Measurements from ENCODE around the gene DNAJB9.

DNAJB9 gene

DNA sequence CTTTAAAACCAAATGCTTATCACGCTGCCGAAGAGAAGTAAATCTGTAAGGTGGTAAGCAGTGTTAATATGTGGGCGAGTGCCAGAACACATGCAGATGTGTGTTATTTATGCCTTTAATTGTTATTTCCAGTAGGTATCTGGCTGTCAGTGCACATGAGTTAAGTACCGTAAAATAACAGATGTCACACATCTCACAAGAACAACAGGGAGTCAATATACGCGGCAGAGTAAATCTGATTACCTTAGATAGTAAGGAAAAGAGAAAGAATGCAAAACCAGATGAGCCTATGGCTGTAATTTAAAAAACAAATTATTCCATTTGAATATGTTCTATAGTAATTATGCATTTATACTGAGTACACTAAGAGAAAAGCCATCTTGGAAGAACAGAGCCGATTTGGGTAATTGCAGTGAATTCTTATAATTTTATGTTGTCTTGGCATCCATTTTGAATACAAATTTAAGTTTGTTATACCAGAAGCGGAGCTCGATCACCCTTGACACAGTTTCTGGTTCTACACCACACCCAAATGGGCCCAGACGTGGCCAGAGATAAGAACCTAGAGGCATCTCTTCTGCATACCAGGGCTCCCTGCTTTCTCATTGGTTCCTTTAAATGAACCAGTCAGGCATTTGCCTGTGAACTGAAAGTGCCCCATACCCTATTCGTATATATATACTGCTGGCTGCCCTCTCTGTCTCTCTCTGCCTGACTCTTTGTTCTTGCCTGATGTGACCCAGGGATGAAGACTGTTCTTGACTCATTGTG lies 34.8 kb downstream of the DNAJB9 start:
- in situ Hi-C loops (cut with MboI; ENCODE audit: low sequenced_read_pairs), result no loop called here

DNA sequence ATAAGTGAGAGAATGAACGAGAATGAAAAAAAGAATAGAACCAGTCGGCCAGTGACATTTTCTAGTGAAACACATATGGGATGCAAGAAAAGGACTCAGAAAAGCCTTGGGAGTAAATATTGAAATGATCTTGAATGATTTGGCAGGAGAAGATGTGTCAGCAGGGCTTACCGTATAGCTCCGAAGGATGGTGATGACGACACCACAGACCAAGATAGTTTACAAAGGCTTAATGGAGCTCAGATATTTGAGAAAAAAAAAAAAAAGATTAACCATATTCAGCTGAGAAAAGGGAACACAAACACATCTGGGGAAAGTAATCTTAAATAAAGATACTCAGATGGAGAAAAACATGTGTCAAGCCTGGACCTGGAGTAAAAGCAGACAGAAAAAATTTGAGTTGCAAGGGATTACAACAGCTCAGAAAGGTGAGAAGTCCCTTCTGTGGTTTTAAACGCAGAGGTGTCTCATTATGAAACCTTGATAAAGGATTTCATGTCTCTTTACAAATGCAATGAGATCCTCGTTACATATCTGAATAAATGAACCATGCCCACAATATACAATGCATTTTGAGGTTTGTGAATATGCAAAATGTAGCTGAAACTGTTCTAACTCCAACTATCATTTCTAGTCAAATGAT lies 36.0 kb downstream of the DNAJB9 start:
- in situ Hi-C loops (cut with MboI; ENCODE audit: low sequenced_read_pairs), result no loop called here

DNA sequence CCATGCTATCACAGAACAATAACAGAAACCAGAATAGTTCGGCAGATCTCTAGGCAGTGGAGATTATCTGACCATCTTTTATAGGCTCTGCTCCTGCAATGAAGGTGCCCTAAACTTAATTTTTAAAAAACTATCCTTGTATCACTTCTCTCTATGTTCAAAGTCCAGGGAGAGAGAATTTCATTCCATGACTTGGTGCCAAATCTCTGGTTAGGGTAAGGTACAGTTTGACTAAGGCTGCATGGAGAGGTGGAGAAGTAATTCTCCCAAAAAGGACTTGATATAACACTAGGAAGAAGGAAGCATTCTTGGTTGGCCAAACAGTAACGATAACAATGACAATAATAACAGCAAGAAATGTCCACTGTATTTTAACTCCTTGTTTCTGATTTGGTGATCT lies 40.0 kb downstream of the DNAJB9 start:
- in situ Hi-C loops (cut with MboI; ENCODE audit: low sequenced_read_pairs), result no loop called here

DNA sequence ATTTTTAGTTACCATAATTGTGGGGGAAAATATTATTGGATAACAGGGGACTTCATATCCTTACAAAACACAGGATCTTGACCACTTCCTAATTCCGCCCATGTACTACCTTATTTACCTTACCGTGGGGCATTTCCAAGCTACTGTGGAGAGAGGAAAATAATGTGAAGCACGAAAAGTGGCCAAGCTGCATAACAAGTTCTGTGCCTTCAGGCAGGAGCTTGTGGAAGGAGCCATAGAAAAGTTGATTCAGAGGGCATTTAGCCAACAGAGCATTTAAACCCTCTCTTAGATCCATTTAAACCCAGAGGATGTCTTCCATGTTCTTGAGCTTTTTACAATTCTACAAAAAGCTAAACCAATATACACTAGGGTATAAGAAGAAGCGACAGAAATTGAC lies 41.6 kb downstream of the DNAJB9 start:
- in situ Hi-C loops (cut with MboI; ENCODE audit: low sequenced_read_pairs), result no loop called here

DNA sequence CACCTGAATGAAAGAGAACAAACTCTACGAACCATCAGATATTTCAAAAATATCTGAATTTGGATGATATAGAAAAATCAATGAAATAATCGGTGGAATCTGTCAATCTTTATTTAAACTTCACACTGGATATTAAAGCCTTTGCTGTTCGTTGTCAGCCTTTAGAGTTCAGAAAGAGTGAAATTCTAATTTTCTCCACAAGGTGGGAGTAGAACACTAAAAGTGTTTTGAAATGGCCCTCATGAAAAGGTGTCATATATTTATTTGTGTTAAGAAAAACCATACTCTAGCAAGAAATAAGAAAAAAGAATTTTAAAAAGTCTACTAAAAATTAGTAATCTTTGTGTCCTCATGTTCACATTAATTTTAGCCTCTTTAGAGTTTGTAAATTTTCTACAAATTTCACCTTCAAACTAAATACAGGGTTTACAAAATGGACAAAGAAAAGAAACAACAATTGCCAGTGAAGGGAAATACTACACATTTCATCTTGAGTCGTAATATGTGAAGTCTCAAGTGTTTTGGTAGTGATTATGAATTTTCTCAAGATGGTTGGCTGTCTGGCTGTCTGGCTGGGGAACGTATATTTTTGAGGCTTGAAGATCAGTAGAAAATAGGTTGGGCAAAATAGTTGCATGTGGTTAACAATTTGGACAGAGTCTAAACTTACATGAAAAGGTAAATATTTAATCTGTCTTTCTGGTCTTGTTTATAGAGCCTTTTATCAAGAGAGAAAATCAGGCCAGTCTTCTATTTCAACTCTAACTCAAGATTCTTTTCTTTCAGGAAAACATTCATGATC lies 43.7 kb downstream of the DNAJB9 start:
- in situ Hi-C loops (cut with MboI; ENCODE audit: low sequenced_read_pairs), result no loop called here

DNA sequence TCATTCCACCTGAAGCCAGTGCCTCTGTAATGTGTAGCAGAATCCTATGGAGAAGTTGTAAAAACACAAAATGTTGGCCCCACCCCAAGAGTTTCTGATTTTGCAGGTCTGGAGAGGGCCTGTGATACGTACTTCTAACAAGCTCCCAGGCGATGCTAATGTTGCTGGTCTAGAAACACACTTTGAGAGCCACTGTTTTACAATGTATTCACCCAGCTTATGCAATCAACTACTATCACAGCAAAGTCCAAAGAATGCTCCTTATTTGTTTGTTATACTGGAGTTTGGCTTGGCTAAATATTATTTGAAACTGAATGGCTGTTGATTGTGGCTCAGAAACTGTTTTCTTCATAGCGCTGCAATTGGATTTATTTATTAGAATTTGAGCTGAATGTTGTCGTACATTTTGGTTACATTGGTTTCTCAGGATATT lies 44.3 kb downstream of the DNAJB9 start:
- in situ Hi-C loops (cut with MboI; ENCODE audit: low sequenced_read_pairs), result no loop called here

DNA sequence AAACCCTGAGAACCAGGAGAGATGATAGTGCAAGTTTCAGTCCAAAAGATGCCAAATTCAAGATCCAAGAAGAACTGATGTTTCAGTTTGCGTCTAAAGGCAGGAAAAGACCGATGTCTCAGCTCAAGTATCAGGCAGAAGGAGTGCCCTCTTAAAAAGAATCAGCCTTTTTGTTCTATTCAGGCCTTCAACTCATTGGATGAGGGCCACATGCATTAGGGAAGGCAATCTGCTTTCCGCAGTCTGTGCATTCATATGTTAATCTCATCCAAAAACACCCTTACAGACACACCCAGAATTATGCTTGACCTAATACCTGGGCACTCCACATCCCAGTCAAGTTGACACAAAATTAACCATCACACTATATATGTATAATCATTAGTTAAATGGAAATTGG lies 45.2 kb downstream of the DNAJB9 start:
- in situ Hi-C loops (cut with MboI; ENCODE audit: low sequenced_read_pairs), result no loop called here

DNA sequence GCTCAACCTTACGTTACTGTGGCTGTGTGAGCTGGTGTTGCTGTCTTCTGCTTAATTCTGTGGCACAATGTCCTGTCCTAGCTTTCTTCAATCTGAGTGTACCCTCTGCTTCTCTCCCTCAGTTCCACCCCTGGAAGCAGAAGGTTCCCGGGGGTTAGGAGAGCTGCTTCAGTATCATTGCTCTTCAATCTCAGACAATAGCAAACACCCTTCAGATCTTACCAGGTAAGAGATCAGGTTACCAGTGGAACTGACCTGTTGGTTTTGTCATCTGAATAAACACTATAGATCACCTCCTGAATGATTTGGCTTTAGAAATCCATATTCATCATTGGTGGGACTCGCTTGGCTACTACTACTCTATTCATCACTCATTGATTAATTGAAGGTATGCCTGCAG lies 48.4 kb downstream of the DNAJB9 start:
- in situ Hi-C loops (cut with MboI; ENCODE audit: low sequenced_read_pairs), result no loop called here

DNA sequence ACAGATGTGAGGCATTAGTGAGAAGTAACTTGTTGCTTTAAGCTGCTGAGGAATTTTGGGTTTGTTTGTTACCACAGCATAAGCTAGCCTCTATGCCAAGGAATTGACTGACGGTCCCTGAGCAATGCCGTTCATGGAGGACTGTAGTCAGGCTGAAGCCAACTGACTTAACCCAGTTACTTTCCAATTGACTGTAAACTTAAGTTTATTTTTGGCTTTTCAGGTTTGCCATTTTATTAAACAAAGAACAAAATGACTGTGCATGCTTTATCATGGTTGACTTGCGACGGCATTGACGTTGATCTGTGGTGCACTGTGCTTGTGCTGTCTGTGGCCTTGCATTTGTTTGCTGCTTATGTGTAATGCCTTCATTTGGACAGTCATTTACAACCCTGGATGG lies 53.5 kb downstream of the DNAJB9 start:
- in situ Hi-C loops (cut with MboI; ENCODE audit: low sequenced_read_pairs), result no loop called here
